Measurements from ENCODE around the gene EPHA4.

The EPHA4 gene

GRCh38 chr2:221372159-221372884, 199.8 kb downstream of the EPHA4 start:
- no peak for DNase-seq (ENCODE audit: low spot score)
- TF ChIP-seq CTCF (IDR thresholded peaks at IDR 0.05; ENCODE audit: extremely low read depth, insufficient read depth, missing control alignments) = no peak
- in situ Hi-C loops (cut with MboI; ENCODE audit: low pct_unique_long_range_greater_than_20kb, low sequenced_read_pairs, unreplicated experiment) = no loop called here

- in situ Hi-C loops (cut with MboI; ENCODE audit: low pct_unique_long_range_greater_than_20kb, low sequenced_read_pairs, unreplicated experiment) = no loop called here
- DNase-seq (ENCODE audit: low spot score) = no peak
- no peak for TF ChIP-seq CTCF (IDR thresholded peaks at IDR 0.05; ENCODE audit: extremely low read depth, insufficient read depth, missing control alignments)
Measured at GRCh38 chr2:221371347-221371746, 200.8 kb downstream of the EPHA4 start.

- no peak for TF ChIP-seq CTCF (IDR thresholded peaks at IDR 0.05; ENCODE audit: extremely low read depth, insufficient read depth, missing control alignments)
- in situ Hi-C loops (cut with MboI; ENCODE audit: low pct_unique_long_range_greater_than_20kb, low sequenced_read_pairs, unreplicated experiment) = no loop called here
- no peak for DNase-seq (ENCODE audit: low spot score)
Measured at GRCh38 chr2:221370857-221371211, 201.3 kb downstream of the EPHA4 start.

- no peak for DNase-seq (ENCODE audit: low spot score)
- in situ Hi-C loops (cut with MboI; ENCODE audit: low pct_unique_long_range_greater_than_20kb, low sequenced_read_pairs, unreplicated experiment) = no loop called here
- no peak for TF ChIP-seq CTCF (IDR thresholded peaks at IDR 0.05; ENCODE audit: extremely low read depth, insufficient read depth, missing control alignments)
Measured at GRCh38 chr2:221370076-221370856, 201.8 kb downstream of the EPHA4 start.

Data from GM13977 (cell line).